Colonic mucosa (tissue), 4 donors: Measurements from ENCODE around the gene DYRK3. TPM values are rescaled to one million over a fixed set of nuclear protein-coding genes. Genes with fewer than 3 reads are reported as not detected.

Experiments used
- DNase-seq: peaks from one replicate; pipeline ENCODE4 v3.0.0-alpha.2; 2020
- H3K27ac ChIP-seq: fragments of 200-600 bp; one replicate; pipeline ENCODE4 v1.8.0; 2021
- H3K27me3 ChIP-seq: fragments of 200-600 bp; one replicate; pipeline ENCODE4 v1.8.0; 2021
- H3K36me3 ChIP-seq: fragments of 200-600 bp; one replicate; pipeline ENCODE4 v1.8.0; 2021
- H3K4me1 ChIP-seq: fragments of 200-600 bp; one replicate; pipeline ENCODE4 v1.8.0; 2021; ENCODE audit warnings: mild to moderate bottlenecking
- H3K4me3 ChIP-seq: fragments of 200-600 bp; one replicate; pipeline ENCODE4 v1.8.0; 2021
- H3K9ac ChIP-seq, 2 donors: one replicate each; pipeline ENCODE4 v1.7.0; 2013; ENCODE audit warnings: control low read depth in 2 of 2, low read depth in 2 of 2, low read length in 2 of 2
- H3K9me3 ChIP-seq: fragments of 200-600 bp; one replicate; pipeline ENCODE4 v1.8.0; 2021
- CTCF ChIP-seq: fragments of 200-600 bp; IDR thresholded peaks from one replicate; pipeline ENCODE4 v1.8.0; 2022; ENCODE audit warnings: antibody characterized with exemption, mild to moderate bottlenecking
- intact Hi-C: fragments of 100-400 bp; cut with DNase I; formaldehyde crosslinking; loops from one replicate; pipeline ENCODE4 v1.14.1; 2022
- total RNA-seq, 2 donors: library from RNA; stranded (reverse); fragmentation: NEBNext Ultra II Directional in 1 of 2; extraction: Animal tissue kit (Norgen Biotek cat#: 25700) in 1 of 2; gene quantifications; one replicate each; pipeline ENCODE4 v1.2.1, GENCODE V29; 2021
- donor health status: healthy.
- donor health status: DM: no; HTN: no; CAD: no.
- donor health status: DM: no; HTN: no; CAD: no.

Gene DYRK3
- total RNA-seq, 2 donors from 2014 or later: 0.86 to 1.9 TPM

GRCh38 chr1:206693592-206693991 is 58.3 kb downstream of the DYRK3 start:
- H3K4me3 ChIP-seq: no peak overlapping the region
- no peak for DNase-seq
- TF ChIP-seq CTCF: no peak
- H3K27ac ChIP-seq: no peak overlapping the region
- H3K4me1 ChIP-seq: peaks cover 3% of the 10 kb centered on the region
- H3K9ac ChIP-seq: peak overlapping the region in 1 of 2 donors; percentile 14
- no peaks in the 10 kb centered on the region for H3K27me3 ChIP-seq
- H3K36me3 ChIP-seq: no peaks in the 10 kb centered on the region
- intact Hi-C loops: no loop called here
- no peaks in the 10 kb centered on the region for H3K9me3 ChIP-seq

GRCh38 chr1:206694171-206695124 is 59.1 kb downstream of the DYRK3 start:
- Histone ChIP-seq H3K4me1 (peaks cover 3% of the 10 kb centered on the region), H3K27ac (no peak overlapping the region), H3K9ac (no peak overlapping the region), H3K36me3 (no peaks in the 10 kb centered on the region), H3K4me3 (no peak overlapping the region), H3K27me3 (no peaks in the 10 kb centered on the region), H3K9me3 (no peaks in the 10 kb centered on the region)
- intact Hi-C loops: no loop called here
- no peak for DNase-seq
- no peak for TF ChIP-seq CTCF

GRCh38 chr1:206695733-206696132 is 60.4 kb downstream of the DYRK3 start:
- Histone ChIP-seq H3K9ac (no peak overlapping the region), H3K27ac (no peak overlapping the region), H3K27me3 (no peaks in the 10 kb centered on the region), H3K4me3 (no peak overlapping the region), H3K4me1 (peaks cover 4% of the 10 kb centered on the region), H3K9me3 (no peaks in the 10 kb centered on the region), H3K36me3 (no peaks in the 10 kb centered on the region)
- DNase-seq: no peak
- TF ChIP-seq CTCF: no peak
- intact Hi-C loops: no loop called here

- Histone ChIP-seq H3K9ac (no peak overlapping the region), H3K36me3 (no peaks in the 10 kb centered on the region), H3K27me3 (no peaks in the 10 kb centered on the region), H3K27ac (no peak overlapping the region), H3K4me3 (no peak overlapping the region), H3K4me1 (peaks cover 4% of the 10 kb centered on the region), H3K9me3 (no peaks in the 10 kb centered on the region)
- no peak for TF ChIP-seq CTCF
- DNase-seq: no peak
- intact Hi-C loops: no loop called here
Measured at GRCh38 chr1:206696812-206697585, 61.7 kb downstream of the DYRK3 start.

- Histone ChIP-seq H3K27me3 (no peaks in the 10 kb centered on the region), H3K4me3 (no peak overlapping the region), H3K9me3 (no peaks in the 10 kb centered on the region), H3K9ac (no peak overlapping the region), H3K4me1 (peaks cover 4% of the 10 kb centered on the region), H3K36me3 (no peaks in the 10 kb centered on the region), H3K27ac (no peak overlapping the region)
- intact Hi-C loops: no loop called here
- no peak for TF ChIP-seq CTCF
- no peak for DNase-seq
Measured at GRCh38 chr1:206698011-206698410, 62.7 kb downstream of the DYRK3 start.

Other genes with a start within 250 kb of the DYRK3 start
- 10 to 100 TPM; 15.9 to 28.4 TPM for gene IKBKE, start 165.1 kb upstream of the DYRK3 start, total RNA-seq
- 1 to 10 TPM; 4.9 to 5.4 TPM for gene RASSF5, start 128.0 kb upstream of the DYRK3 start, total RNA-seq
- 10 to 100 TPM; 39.2 to 45.0 TPM for gene EIF2D, start 23.1 kb upstream of the DYRK3 start, total RNA-seq
- 10 to 100 TPM; 61.4 to 71.1 TPM for gene MAPKAPK2, start 49.4 kb downstream of the DYRK3 start, total RNA-seq
- under 1 TPM in 1 of 2 donors, not detected in 1; 0.40 TPM for gene IL19, start 135.2 kb downstream of the DYRK3 start, total RNA-seq
- under 1 TPM; 0.17 to 0.29 TPM for gene IL10, start 137.0 kb downstream of the DYRK3 start, total RNA-seq
- not detected for gene IL20, start 230.1 kb downstream of the DYRK3 start, total RNA-seq